Activated naive CD8-positive, alpha-beta T cell treated with anti-CD3 and anti-CD28 coated beads for 36 hours (primary cell): Measurements from ENCODE around the gene DOCK1. TPM values are rescaled to one million over a fixed set of nuclear protein-coding genes. Genes with fewer than 3 reads are reported as not detected.
"Not testable (repeated sequence)": the region's sequence is repeated elsewhere in the genome, so short reads cannot be mapped to it uniquely, and the experiment has no call there.

Experiments
- DNase-seq: peaks from one replicate; pipeline ENCODE4 v3.0.0; 2021
- H3K27ac Mint-ChIP-seq: one replicate; pipeline ENCODE4 v1.8.0; 2022; ENCODE audit warnings: mild to moderate bottlenecking, moderate library complexity, mixed read lengths
- H3K27me3 Mint-ChIP-seq: one replicate; pipeline ENCODE4 v1.8.0; 2022; ENCODE audit warnings: mild to moderate bottlenecking, mixed read lengths
- H3K36me3 Mint-ChIP-seq: one replicate; pipeline ENCODE4 v1.8.0; 2021; ENCODE audit warnings: mild to moderate bottlenecking, mixed read lengths
- H3K4me1 Mint-ChIP-seq: one replicate; pipeline ENCODE4 v1.8.0; 2021; ENCODE audit warnings: mixed read lengths
- H3K4me3 Mint-ChIP-seq: one replicate; pipeline ENCODE4 v1.8.0; 2022; ENCODE audit warnings: mild to moderate bottlenecking, moderate library complexity, mixed read lengths
- H3K9me3 Mint-ChIP-seq: one replicate; pipeline ENCODE4 v1.8.0; 2022; ENCODE audit warnings: mixed read lengths
- total RNA-seq, 2 experiments: library from RNA; stranded (reverse); gene quantifications; one replicate each; pipeline ENCODE4 v1.2.3, GENCODE V29; 2021

The DOCK1 gene
- total RNA-seq, 2 experiments from 2014 or later: 0.76 to 0.95 TPM

DNA sequence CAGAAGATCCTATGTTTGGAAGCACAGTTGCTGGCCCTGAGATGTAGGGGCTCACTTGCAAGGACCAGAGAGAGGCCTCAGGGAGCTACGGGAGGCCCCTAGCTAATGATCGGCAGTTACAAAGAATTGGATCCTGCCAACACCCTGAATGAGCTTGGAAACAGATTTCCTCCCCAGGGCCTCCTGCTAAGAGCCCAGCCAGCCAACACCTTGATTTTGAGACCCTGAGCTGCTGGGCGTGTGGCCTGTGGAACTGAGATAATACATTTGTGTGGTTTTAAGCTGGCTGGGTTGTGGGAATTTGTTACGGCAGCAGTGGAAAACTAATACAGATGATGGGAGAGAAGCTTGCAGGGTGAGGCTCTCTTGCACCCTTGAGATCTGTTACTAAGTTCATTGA is 3.9 kb downstream of the DOCK1 start:
- H3K27me3 Mint-ChIP-seq: peaks cover 30% of the 10 kb centered on the region
- DNase-seq: no peak
- H3K9me3 Mint-ChIP-seq: no peaks in the 10 kb centered on the region
- no peak overlapping the region for H3K27ac Mint-ChIP-seq
- H3K4me3 Mint-ChIP-seq: no peak overlapping the region
- peaks cover 1% of the 10 kb centered on the region for H3K36me3 Mint-ChIP-seq
- H3K4me1 Mint-ChIP-seq: no peaks in the 10 kb centered on the region

DNA sequence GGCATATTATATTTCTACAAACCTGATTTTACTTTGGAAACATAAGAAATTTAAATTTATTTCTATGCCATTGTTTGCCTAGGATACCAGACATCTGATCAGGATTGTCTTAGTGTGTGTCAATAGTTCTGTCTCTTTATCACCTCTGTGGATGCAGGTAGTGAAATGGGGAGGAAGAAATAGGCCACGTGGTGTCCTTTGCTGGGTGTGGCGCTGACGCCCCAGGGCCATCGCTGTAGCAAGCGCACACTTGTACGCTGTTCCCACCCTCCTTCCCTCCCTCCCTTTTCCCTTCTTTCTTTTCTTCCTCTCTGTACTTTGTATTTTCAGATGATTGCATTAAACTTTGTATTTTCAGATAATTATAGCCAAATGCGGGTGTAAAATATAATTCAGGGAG is 5.0 kb downstream of the DOCK1 start:
- DNase-seq: no peak

DNA sequence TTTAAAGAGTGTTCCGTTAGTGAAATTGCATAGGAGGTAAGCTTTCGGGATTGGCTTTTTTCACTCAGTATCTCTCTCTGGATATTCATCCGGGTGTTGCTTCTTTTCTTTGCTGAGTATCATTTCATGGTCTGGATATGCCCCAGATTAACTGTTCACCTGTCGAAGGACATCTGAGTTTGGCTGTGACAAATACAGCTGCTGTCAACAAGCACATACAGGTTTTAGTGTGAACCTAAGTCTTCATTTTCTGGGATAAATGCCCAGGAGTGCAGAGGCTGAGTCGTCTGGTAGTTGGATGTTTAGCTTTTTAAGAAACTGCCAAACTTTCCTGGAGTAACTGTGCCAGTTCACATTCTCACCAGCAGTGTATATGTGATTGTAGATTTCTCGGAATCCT is 5.6 kb downstream of the DOCK1 start:
- Mint-ChIP-seq H3K4me3 (no peak overlapping the region), H3K4me1 (no peaks in the 10 kb centered on the region), H3K27me3 (peaks cover 18% of the 10 kb centered on the region), H3K36me3 (peaks cover 1% of the 10 kb centered on the region), H3K27ac (no peak overlapping the region), H3K9me3 (peaks cover 3% of the 10 kb centered on the region)
- no peak for DNase-seq

More for the DNA sequence above, 5.0 kb downstream of the DOCK1 start:
- no peak overlapping the region for H3K4me3 Mint-ChIP-seq
- peaks cover 1% of the 10 kb centered on the region for H3K36me3 Mint-ChIP-seq
- H3K9me3 Mint-ChIP-seq: peaks cover 3% of the 10 kb centered on the region
- no peak overlapping the region for H3K27ac Mint-ChIP-seq
- H3K27me3 Mint-ChIP-seq: peaks cover 20% of the 10 kb centered on the region
- no peaks in the 10 kb centered on the region for H3K4me1 Mint-ChIP-seq

DNA sequence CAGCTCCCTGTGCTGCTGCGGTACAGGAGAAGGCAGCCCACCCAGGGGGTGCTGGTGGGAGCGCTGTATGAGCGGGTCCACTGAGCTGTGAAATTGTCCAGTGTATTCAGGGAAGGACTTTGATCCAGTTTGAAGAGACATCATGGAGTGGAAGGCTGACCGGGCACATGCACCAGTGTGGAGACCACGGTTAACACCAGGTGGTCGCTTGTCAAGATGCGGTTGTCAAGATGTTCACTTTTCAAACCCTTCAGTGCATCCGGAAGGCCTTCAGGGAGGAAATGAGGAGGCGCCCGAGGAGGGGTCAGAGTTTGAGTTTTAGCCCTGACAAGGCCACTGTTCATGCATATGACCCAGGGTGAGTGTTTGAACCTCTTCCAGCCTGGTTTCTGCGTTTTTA is 6.1 kb downstream of the DOCK1 start:
- Mint-ChIP-seq H3K27ac (no peak overlapping the region), H3K9me3 (peaks cover 3% of the 10 kb centered on the region), H3K27me3 (peaks cover 13% of the 10 kb centered on the region), H3K4me1 (no peaks in the 10 kb centered on the region), H3K4me3 (no peak overlapping the region), H3K36me3 (peaks cover 1% of the 10 kb centered on the region)
- no peak for DNase-seq

DNA sequence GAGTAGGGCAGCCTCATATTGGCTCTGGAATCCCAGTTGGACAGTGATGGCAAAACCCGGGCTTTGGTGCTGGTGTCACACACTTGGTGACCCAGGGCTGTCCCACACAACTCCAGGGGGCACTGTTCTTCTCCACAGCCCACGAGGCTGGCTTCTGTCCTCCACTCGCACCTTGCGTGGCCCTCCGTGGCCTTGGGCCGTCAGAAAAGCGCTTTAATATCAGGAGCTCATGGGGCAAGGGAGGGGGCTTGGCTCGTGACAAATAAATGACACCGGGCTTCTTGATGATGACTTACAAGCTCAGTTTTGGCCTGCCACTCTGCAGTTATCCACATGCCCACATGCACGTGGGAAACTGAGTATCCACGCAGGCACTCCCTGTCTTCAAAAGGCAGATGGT is 8.1 kb downstream of the DOCK1 start:
- Mint-ChIP-seq H3K27me3 (no peaks in the 10 kb centered on the region), H3K9me3 (peaks cover 3% of the 10 kb centered on the region), H3K36me3 (no peaks in the 10 kb centered on the region), H3K27ac (no peak overlapping the region), H3K4me1 (no peaks in the 10 kb centered on the region), H3K4me3 (no peak overlapping the region)
- no peak for DNase-seq

DNA sequence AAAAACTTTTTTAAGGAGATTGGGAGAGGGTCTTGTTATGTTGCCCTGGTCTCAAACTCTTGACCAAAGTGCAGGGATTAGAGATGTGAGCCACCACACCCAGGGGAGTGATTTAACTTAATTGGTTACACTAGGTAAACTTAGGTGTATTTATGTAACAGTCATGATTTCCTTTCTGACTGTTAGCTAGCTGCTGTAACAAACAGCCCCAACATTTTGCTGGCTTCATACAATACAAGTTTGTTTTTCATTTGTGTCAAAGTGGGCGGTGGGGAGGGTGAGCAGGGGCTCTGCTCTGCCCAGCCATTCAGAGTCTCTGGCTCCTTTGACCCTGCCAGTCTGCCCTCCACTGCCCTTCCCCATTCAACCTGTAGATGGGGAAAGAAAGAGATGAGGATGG is 9.3 kb downstream of the DOCK1 start:
- Mint-ChIP-seq H3K27me3 (no peaks in the 10 kb centered on the region), H3K4me3 (no peak overlapping the region)

DNA sequence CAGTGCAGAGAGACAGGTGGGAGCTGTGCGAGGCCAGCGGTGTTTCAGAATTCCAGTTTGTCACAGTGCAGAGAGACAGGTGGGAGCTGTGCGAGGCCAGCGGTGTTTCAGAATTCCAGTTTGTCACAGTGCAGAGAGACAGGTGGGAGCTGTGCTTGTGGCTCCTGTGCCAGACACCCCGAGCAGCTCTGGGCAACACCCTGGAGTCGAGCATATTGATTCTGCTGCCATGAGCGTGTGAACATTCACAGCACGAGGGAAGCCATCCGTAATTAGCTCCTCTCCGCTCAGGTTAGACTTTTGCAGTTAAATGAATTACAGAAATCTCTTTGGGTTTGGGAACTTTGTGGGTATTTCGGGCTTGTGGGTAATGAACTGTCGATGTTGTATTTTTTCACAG is 11.7 kb downstream of the DOCK1 start:
- DNase-seq, H3K27me3 Mint-ChIP-seq, H3K27ac Mint-ChIP-seq, H3K4me3 Mint-ChIP-seq, H3K9me3 Mint-ChIP-seq, H3K36me3 Mint-ChIP-seq, H3K4me1 Mint-ChIP-seq: not testable (repeated sequence)

More for the DNA sequence above, 9.3 kb downstream of the DOCK1 start:
- no peak for DNase-seq
- H3K36me3 Mint-ChIP-seq: no peaks in the 10 kb centered on the region
- H3K4me1 Mint-ChIP-seq: no peaks in the 10 kb centered on the region
- H3K27ac Mint-ChIP-seq: no peak overlapping the region
- H3K9me3 Mint-ChIP-seq: peaks cover 3% of the 10 kb centered on the region

DNA sequence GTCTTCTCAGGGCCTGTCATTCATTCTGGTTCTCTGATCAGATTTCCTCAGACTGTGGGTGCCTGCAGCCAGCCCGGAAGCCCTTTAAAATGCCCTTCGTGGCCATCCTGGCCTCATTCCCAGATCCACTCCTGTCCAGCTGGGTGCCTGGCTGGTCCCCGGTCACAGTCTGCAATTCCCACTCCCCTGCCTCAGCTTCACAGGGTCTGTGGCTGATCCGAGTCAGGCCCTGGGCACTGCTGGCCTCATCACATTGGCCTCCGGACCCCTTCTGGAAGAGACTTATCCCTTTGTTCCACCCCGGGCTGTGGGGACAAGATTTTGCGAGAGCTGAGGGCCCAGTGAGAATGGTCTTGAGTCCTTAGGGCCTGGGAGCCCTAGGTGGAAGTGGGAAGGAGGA is 12.1 kb downstream of the DOCK1 start:
- H3K9me3 Mint-ChIP-seq: peaks cover 5% of the 10 kb centered on the region
- no peaks in the 10 kb centered on the region for H3K4me1 Mint-ChIP-seq
- no peaks in the 10 kb centered on the region for H3K36me3 Mint-ChIP-seq
- no peaks in the 10 kb centered on the region for H3K27me3 Mint-ChIP-seq
- DNase-seq: no peak
- no peak overlapping the region for H3K27ac Mint-ChIP-seq
- no peak overlapping the region for H3K4me3 Mint-ChIP-seq

DNA sequence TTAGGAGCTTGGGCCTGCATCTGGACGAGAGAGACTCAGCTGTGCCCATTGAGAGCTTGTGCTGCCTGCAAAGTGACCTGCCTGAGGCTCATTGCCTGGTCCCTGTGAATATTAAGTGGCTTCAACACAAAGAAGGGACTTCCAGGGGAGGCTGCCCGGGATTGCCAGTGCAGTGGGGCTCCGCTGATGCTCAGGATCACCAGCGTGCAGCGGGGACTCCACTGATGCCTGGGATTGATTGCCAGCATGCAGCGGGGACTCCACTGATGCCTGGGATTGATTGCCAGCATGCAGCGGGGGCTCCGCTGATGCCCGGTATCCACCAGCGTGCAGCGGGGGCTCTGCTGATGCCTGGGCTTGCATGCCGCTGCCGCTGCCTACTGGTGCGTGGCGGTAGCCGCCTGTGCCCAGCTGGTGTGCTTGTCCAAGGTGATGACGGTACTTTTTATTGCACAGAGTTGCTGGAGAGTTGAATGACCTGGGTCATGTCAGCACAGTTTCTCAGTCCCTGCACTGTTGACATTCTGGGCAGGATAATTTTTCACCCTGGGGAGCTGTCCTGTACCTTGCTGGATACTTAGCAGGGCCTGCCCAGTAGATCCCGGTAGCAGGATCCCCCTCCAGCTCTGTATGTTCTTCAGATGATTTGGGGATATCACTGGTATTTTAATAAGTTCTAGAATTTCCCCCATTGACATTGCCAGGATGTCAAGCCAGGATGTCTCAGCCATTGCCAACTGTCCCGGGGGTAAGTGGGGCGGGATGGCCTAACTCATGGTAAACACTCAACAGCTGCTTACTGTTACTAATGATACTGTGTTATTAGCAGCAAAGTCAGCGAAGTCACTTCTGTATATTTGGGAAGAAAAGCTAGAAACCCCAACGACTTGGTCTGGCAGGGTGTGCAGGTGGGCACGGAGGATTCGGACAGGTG is 13.0 kb downstream of the DOCK1 start:
- H3K27ac Mint-ChIP-seq: no peak overlapping the region
- H3K9me3 Mint-ChIP-seq: peaks cover 5% of the 10 kb centered on the region
- no peaks in the 10 kb centered on the region for H3K27me3 Mint-ChIP-seq
- H3K4me3 Mint-ChIP-seq: no peak overlapping the region
- no peaks in the 10 kb centered on the region for H3K36me3 Mint-ChIP-seq
- DNase-seq: no peak
- no peaks in the 10 kb centered on the region for H3K4me1 Mint-ChIP-seq

DNA sequence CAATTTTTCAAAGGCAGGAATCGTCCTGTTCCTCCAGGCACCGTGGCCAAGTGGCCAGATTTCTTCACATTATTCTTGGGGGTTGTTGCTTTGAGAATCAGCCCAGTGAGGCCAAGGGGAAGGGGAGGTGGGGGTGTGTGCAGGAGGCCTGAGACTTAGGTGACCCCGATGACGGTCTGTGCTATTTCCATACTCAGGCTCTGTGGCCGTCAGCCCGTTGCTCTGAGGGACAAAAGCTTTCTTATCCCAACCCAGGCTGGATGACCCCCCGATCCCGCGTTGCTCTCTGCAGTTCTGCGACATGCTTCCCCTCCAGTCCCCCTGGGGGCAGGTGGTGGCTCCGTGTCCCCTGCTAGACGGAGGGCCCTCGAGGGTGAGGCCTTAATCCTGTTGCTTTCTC is 14.2 kb downstream of the DOCK1 start:
- H3K4me1 Mint-ChIP-seq: no peaks in the 10 kb centered on the region
- H3K27me3 Mint-ChIP-seq: no peaks in the 10 kb centered on the region
- peaks cover 5% of the 10 kb centered on the region for H3K9me3 Mint-ChIP-seq
- DNase-seq: no peak
- H3K4me3 Mint-ChIP-seq: no peak overlapping the region
- no peak overlapping the region for H3K27ac Mint-ChIP-seq
- H3K36me3 Mint-ChIP-seq: no peaks in the 10 kb centered on the region

DNA sequence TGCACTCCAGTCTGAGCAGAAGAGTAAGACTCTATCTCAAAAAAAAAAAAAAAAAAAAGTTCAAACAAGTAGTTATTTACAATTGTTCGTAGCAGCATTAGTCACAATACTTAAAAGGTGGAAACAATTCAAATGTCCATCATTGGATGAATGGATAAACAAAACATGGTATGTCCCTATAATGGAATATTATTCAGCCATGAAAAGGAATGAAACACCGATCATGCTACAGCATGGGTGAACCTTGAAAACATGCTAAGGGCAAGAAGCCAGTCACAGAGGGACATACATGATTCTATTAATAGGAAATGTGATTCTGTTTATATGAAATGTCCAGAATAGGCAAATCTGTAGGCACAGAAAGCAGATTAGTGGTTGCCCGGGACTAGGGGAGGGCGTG is 15.9 kb downstream of the DOCK1 start:
- no peak overlapping the region for H3K27ac Mint-ChIP-seq
- no peak overlapping the region for H3K4me3 Mint-ChIP-seq
- H3K36me3 Mint-ChIP-seq: no peaks in the 10 kb centered on the region
- no peaks in the 10 kb centered on the region for H3K4me1 Mint-ChIP-seq
- peaks cover 2% of the 10 kb centered on the region for H3K9me3 Mint-ChIP-seq
- no peak for DNase-seq
- H3K27me3 Mint-ChIP-seq: no peaks in the 10 kb centered on the region

DNA sequence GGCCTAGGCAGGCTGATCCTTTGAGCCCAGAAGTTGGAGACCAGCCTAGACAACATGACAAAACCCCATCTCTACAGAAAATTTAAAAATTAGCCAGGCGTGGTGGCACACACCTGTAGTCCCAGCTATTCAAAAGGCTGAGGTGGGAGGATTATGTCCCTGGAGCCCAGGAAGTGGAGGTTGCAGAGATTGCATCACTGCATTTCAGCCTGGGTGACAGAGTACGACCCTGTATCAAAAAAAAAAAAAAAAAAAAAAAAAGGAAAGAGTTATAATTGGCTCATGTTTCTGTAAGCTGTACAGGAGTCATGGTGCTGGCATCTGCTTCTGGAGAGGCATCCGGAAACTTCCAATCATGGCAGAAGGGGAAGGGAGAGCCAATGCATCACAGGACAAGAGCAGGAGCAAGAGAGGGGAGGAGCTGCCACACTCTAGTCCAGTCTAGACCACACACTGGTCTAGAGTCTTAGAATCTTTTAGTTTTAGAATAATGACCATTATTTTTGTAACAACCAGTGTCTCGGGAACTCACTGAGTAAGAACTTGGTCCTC is 16.8 kb downstream of the DOCK1 start:
- H3K4me1 Mint-ChIP-seq: no peaks in the 10 kb centered on the region
- DNase-seq: no peak
- H3K36me3 Mint-ChIP-seq: no peaks in the 10 kb centered on the region
- H3K27ac Mint-ChIP-seq: no peak overlapping the region
- H3K9me3 Mint-ChIP-seq: peaks cover 2% of the 10 kb centered on the region
- H3K4me3 Mint-ChIP-seq: no peak overlapping the region
- no peaks in the 10 kb centered on the region for H3K27me3 Mint-ChIP-seq

DNA sequence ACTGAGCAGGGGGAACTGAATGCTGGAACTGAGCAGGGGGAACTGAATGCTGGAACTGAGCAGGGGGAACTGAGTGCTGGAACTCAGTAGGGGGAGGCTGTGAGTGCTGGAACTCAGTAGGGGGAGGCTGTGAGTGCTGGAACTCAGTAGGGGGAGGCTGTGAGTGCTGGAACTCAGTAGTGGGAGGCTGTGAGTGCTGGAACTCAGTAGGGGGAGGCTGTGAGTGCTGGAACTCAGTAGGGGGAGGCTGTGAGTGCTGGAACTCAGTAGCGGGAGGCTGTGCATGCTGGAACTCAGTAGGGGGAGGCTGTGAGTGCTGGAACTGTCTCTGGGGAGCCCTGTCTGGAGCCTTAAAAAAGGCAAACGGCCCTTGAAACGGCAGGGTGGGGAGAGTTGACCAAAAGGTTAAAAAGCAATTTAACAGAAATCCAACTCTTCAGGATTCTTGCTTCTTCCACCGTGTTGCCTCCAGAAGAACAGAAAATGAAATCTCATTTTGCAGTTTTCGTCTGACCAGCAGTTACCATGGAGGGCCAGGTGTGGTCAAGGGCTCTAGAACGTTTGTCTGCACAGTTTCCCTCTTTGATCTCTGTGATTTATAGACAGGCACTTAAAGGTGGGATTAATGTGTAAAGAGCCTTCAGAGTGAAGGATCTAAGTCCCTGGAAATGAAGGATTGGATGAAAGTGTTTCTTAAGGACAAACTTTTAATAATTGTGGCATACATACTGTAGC is 19.1 kb downstream of the DOCK1 start:
- Mint-ChIP-seq H3K4me3 (no peak overlapping the region), H3K9me3 (peaks cover 2% of the 10 kb centered on the region), H3K4me1 (no peaks in the 10 kb centered on the region), H3K27me3 (no peaks in the 10 kb centered on the region), H3K36me3 (no peaks in the 10 kb centered on the region), H3K27ac (no peak overlapping the region)
- no peak for DNase-seq

DNA sequence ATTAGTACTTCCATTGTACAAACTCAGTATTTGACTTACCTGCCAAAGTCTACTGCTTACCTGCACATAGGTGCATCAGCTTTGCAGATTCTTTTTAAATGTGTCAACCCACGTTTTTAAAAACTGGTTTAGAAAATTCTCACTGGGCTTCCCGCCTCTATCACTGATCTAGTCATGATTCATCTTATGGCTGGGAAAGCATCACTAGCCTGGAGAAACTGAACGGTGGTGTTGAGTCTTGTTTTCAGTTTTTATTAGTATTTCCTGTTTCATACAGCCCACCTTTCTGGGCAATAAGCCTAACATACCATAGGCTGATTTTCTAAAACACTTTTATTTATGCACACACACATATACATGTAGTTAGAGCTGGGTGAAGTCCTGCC is 19.7 kb downstream of the DOCK1 start:
- no peaks in the 10 kb centered on the region for H3K27me3 Mint-ChIP-seq
- H3K4me3 Mint-ChIP-seq: no peak overlapping the region

DNA sequence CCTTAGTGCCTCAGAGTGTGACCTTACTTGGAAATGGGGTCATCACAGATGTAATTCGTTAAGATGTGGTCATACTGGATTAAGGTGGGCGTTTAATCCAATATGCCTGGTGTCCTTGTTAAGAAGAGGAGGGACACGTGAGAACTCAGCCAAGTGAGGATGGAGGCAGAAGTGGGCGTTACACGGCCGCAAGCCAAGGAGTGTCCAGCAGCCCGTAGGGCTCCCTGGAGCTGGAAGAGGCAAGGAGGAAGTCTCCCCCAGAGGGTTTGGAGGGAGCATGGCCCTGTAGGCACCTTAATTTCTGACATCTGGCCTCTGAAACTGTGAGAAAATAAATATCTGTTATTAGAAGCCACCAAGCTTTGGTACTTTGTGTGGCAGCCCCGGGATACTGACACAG is 21.3 kb downstream of the DOCK1 start:
- no peaks in the 10 kb centered on the region for H3K36me3 Mint-ChIP-seq
- no peak overlapping the region for H3K27ac Mint-ChIP-seq
- DNase-seq: no peak
- no peaks in the 10 kb centered on the region for H3K27me3 Mint-ChIP-seq
- H3K4me1 Mint-ChIP-seq: no peaks in the 10 kb centered on the region
- H3K9me3 Mint-ChIP-seq: no peaks in the 10 kb centered on the region
- H3K4me3 Mint-ChIP-seq: no peak overlapping the region

More for the DNA sequence above, 19.7 kb downstream of the DOCK1 start:
- Mint-ChIP-seq H3K4me1 (no peaks in the 10 kb centered on the region), H3K27ac (no peak overlapping the region), H3K9me3 (peaks cover 2% of the 10 kb centered on the region), H3K36me3 (no peaks in the 10 kb centered on the region)
- no peak for DNase-seq
